GM10266 (cell line): ENCODE data around the gene TSC1.

Source experiments
- DNase-seq: peaks from one replicate; pipeline ENCODE4 v3.0.0; 2012; ENCODE audit errors: extremely low spot score
- CTCF ChIP-seq: IDR thresholded peaks from 2 replicates; pipeline ENCODE4 v1.5.1; 2012; ENCODE audit warnings: mild to moderate bottlenecking, low read depth; ENCODE audit not compliant: control insufficient read depth, insufficient read depth; ENCODE audit errors: missing control alignments

Gene TSC1

DNA sequence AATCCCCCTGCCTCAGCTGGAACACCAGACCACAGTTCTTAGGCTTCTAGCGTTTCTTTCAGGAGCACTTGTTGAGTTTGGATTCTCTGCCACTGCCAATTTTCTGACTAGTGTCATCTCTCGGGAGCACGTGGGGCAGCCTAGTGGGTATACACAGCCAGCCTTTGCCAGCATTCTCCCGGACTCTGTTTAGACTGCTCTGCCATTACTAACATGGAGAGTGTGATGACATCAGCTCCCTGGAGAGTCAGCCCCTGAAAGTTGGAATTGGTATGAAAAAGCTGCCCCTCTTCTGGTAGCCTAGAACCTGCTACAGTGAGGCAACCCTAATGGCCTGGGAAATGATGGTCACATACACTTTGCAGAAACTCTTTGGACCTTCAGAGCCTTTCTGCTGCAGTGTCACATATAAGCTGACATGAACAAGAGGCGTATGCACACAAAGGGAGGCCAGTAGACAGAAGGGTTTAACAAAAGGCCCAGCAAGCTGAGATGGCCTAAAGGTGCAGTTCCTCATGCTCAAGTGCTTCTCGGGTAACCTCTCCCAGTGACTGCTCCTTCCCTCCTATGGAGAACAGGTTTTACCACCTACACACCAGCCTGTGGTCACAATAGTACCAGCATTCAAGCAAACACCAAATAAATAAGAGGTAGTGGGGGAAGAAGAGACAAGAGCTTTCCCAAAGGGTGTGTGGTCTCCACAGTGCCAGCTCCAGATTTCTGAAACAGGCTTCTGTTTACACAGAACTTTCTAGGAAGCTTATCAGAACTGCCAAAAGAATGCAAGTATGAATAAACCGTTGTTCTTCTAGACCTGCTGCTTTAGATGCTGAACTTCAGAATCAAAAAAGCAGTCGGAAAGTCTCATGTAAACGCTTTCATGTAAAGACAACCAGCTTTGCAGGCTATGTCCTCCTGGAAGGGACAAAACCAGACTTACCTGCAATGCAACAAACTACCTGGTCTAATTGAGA is 49.3 kb downstream of the TSC1 start:
- no peak for TF ChIP-seq CTCF
- DNase-seq = no peak

GRCh38 chr9:132894346-132894745 is 50.1 kb downstream of the TSC1 start:
- DNase-seq = no peak

GRCh38 chr9:132892400-132892799 is 52.0 kb downstream of the TSC1 start:
- TF ChIP-seq CTCF = no peak
- no peak for DNase-seq

More at GRCh38 chr9:132894346-132894745, 50.1 kb downstream of the TSC1 start:
- no peak for TF ChIP-seq CTCF

- TF ChIP-seq CTCF = no peak
- no peak for DNase-seq
Measured at GRCh38 chr9:132888151-132888550, 56.3 kb downstream of the TSC1 start.

GRCh38 chr9:132887181-132888120 is 57.0 kb downstream of the TSC1 start:
- DNase-seq = no peak
- no peak for TF ChIP-seq CTCF

- TF ChIP-seq CTCF = no peak
- DNase-seq = no peak
Measured at GRCh38 chr9:132886334-132886725, 58.1 kb downstream of the TSC1 start.
